CD4-positive, CD25-positive, alpha-beta regulatory T cell (primary cell): Measurements from ENCODE around the gene KIAA0319L. TPM values are rescaled to one million over a fixed set of nuclear protein-coding genes. Genes with fewer than 3 reads are reported as not detected.
"Not testable (repeated sequence)": the region's sequence is repeated elsewhere in the genome, so short reads cannot be mapped to it uniquely, and the experiment has no call there.

Experiments used
- ATAC-seq, 2 donors: fragments of 150-1000 bp; cut with Tn5 transposase; one replicate each; pipeline ENCODE4 v1.10.0; 2021; ENCODE audit warnings: low read depth in 2 of 2, moderate number of reproducible peaks in 2 of 2, moderate library complexity in 1 of 2
- DNase-seq, 3 donors: peaks; one replicate each; pipeline versions ENCODE4 v3.0.0 to v3.0.0-alpha.2; 2012 to 2022; ENCODE audit warnings: mixed read lengths in 1 of 3
- H3K27ac ChIP-seq: one replicate; pipeline ENCODE4 v1.7.0; 2013; ENCODE audit warnings: mild to moderate bottlenecking, low read length; ENCODE audit not compliant: insufficient read depth, poor library complexity, severe bottlenecking
- H3K27me3 ChIP-seq: one replicate; pipeline ENCODE4 v1.7.0; 2013; ENCODE audit warnings: low read length; ENCODE audit not compliant: control insufficient read depth, insufficient read depth
- H3K36me3 ChIP-seq: one replicate; pipeline ENCODE4 v1.7.0; 2013; ENCODE audit warnings: mild to moderate bottlenecking, low read length, moderate library complexity; ENCODE audit not compliant: control insufficient read depth, insufficient read depth
- H3K4me1 ChIP-seq: 2 replicates; pipeline ENCODE4 v1.7.0; 2013; ENCODE audit warnings: mild to moderate bottlenecking, low read length; ENCODE audit not compliant: insufficient read depth, control insufficient read depth, poor library complexity, severe bottlenecking
- H3K4me3 ChIP-seq: one replicate; pipeline ENCODE4 v1.7.0; 2013; ENCODE audit warnings: low read depth, mild to moderate bottlenecking, low read length, moderate library complexity
- H3K9me3 ChIP-seq, 2 experiments: 1 replicate in 1 of 2; 2 replicates in 1 of 2; pipeline ENCODE4 v1.7.0; 2013; ENCODE audit warnings: low read length in 2 of 2, mild to moderate bottlenecking in 1 of 2, moderate library complexity in 1 of 2; ENCODE audit not compliant: control insufficient read depth in 2 of 2
- H3K27ac Mint-ChIP-seq, 3 donors: one replicate each; pipeline ENCODE4 v1.8.0; 2020 to 2022; ENCODE audit warnings: mild to moderate bottlenecking in 3 of 3, mixed read lengths in 3 of 3, moderate library complexity in 2 of 3
- H3K27me3 Mint-ChIP-seq: one replicate; pipeline ENCODE4 v1.8.0; 2022; ENCODE audit warnings: mild to moderate bottlenecking, mixed read lengths
- H3K36me3 Mint-ChIP-seq: one replicate; pipeline ENCODE4 v1.8.0; 2020; ENCODE audit warnings: mixed read lengths
- H3K4me1 Mint-ChIP-seq, 4 donors: one replicate each; pipeline ENCODE4 v1.8.0; 2020 to 2022; ENCODE audit warnings: mixed read lengths in 4 of 4, mild to moderate bottlenecking in 1 of 4
- H3K4me3 Mint-ChIP-seq, 4 donors: one replicate each; pipeline ENCODE4 v1.8.0; 2020 to 2022; ENCODE audit warnings: mild to moderate bottlenecking in 4 of 4, mixed read lengths in 4 of 4, moderate library complexity in 3 of 4
- H3K9me3 Mint-ChIP-seq, 7 donors: one replicate each; pipeline ENCODE4 v1.8.0; 2020 to 2022; ENCODE audit warnings: mixed read lengths in 7 of 7, mild to moderate bottlenecking in 3 of 7, moderate library complexity in 2 of 7
- polyA plus RNA-seq, 4 donors: library from polyadenylated mRNA; unstranded; fragments of 300-500 nt; fragmentation: Illumina TruSeq; gene quantifications; one replicate each; pipeline ENCODE4 v1.2.3, GENCODE V29; 2021
- total RNA-seq: library from RNA; stranded (reverse); gene quantifications from one replicate; pipeline ENCODE4 v1.2.3, GENCODE V29; 2022

Gene KIAA0319L
- total and polyA plus RNA-seq, 5 donors from 2014 or later: 16.2 to 72.4 (median 17.6) TPM

DNA sequence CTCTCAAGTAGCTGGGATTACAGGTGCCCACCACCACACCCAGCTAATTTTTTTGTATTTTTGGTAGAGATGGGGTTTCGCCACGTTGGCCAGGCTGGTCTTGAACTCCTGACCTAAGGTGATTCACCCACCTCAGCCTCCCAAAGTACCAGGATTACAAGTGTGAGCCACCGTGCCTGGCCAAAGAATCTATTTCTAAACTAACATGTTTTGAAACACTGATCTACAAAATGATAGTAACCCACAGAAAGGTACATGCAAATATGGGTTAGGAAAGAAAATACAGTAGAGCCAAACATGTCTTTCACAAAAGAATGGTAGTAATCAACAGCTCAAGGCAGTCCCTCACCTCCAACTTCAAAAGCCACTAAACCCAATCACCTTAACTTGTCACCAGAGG, 84.0 kb downstream of the KIAA0319L start:
- not testable (repeated sequence) for H3K4me1 ChIP-seq, H3K27me3 ChIP-seq, DNase-seq, H3K9me3 ChIP-seq, H3K27ac Mint-ChIP-seq, H3K4me3 Mint-ChIP-seq, H3K9me3 Mint-ChIP-seq, H3K4me3 ChIP-seq, ATAC-seq, H3K27ac ChIP-seq, H3K27me3 Mint-ChIP-seq
- peaks cover 57% of the 10 kb centered on the region for H3K36me3 ChIP-seq
- H3K36me3 Mint-ChIP-seq: peaks cover 57% of the 10 kb centered on the region
- H3K4me1 Mint-ChIP-seq: peaks cover 0 to 11% (median 6%) of the 10 kb centered on the region in 4 donors

GRCh38 chr1:35470977-35471613, 86.1 kb downstream of the KIAA0319L start:
- H3K9me3 Mint-ChIP-seq: peaks cover 0 to under 1% (median 0%) of the 10 kb centered on the region in 7 donors
- H3K36me3 ChIP-seq: peaks cover 55% of the 10 kb centered on the region
- no peak overlapping the region for H3K27ac Mint-ChIP-seq

GRCh38 chr1:35466120-35466519, 91.1 kb downstream of the KIAA0319L start:
- Mint-ChIP-seq H3K9me3 (peaks cover 0 to 6% (median 4%) of the 10 kb centered on the region in 7 donors), H3K36me3 (peaks cover 64% of the 10 kb centered on the region), H3K4me3 (no peak overlapping the region), H3K27me3 (no peaks in the 10 kb centered on the region), H3K4me1 (peaks cover 4 to 18% (median 9%) of the 10 kb centered on the region in 4 donors), H3K27ac (peak overlapping the region in 1 of 3 donors; percentile 8)
- Histone ChIP-seq H3K4me3 (no peak overlapping the region), H3K27me3 (no peaks in the 10 kb centered on the region), H3K36me3 (peaks cover 70% of the 10 kb centered on the region), H3K27ac (no peak overlapping the region), H3K4me1 (peaks cover 5% of the 10 kb centered on the region), H3K9me3 (no peaks in the 10 kb centered on the region)
- ATAC-seq: no peak
- DNase-seq: no peak

More at GRCh38 chr1:35470977-35471613, 86.1 kb downstream of the KIAA0319L start:
- ATAC-seq: no peak
- Mint-ChIP-seq H3K4me3 (no peak overlapping the region), H3K27me3 (no peaks in the 10 kb centered on the region), H3K36me3 (peaks cover 50% of the 10 kb centered on the region), H3K4me1 (peaks cover 0 to 11% (median 7%) of the 10 kb centered on the region in 4 donors)
- no peak overlapping the region for H3K27ac ChIP-seq
- no peak overlapping the region for H3K4me3 ChIP-seq
- H3K27me3 ChIP-seq: no peaks in the 10 kb centered on the region
- no peak for DNase-seq
- H3K9me3 ChIP-seq: no peaks in the 10 kb centered on the region
- H3K4me1 ChIP-seq: no peaks in the 10 kb centered on the region

- H3K4me1 Mint-ChIP-seq: peaks cover 4 to 18% (median 9%) of the 10 kb centered on the region in 4 donors
- not testable (repeated sequence) for H3K9me3 ChIP-seq, H3K27ac ChIP-seq, ATAC-seq, H3K4me3 ChIP-seq, DNase-seq, H3K4me3 Mint-ChIP-seq, H3K27ac Mint-ChIP-seq, H3K27me3 Mint-ChIP-seq, H3K9me3 Mint-ChIP-seq, H3K27me3 ChIP-seq, H3K4me1 ChIP-seq
- peaks cover 54% of the 10 kb centered on the region for H3K36me3 Mint-ChIP-seq
- peaks cover 58% of the 10 kb centered on the region for H3K36me3 ChIP-seq
Observed at GRCh38 chr1:35463749-35464148, 93.5 kb downstream of the KIAA0319L start.

DNA sequence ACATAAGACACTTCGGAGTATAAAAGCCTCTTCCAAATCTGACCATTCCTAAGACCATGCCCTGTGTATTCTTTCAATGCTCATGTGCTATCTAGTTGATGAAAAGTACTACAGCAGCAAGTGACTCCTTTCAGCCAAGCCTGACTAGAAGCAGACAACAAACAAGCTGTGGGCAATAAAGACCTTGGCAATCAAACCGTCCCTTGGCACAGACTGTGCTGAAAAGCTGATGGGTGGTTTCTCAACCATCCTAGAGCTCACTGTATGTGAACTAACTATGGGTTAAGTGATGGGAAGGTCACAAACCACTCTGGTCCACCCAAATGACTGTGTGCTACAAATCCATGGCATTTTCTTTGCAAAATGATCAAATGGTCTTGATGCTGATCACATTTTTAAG, 94.0 kb downstream of the KIAA0319L start:
- Mint-ChIP-seq H3K27ac (peak overlapping the region in 2 of 3 donors; percentile 55 to 58), H3K36me3 (peaks cover 49% of the 10 kb centered on the region)
- ATAC-seq: no peak

GRCh38 chr1:35461966-35462651, 95.1 kb downstream of the KIAA0319L start:
- Mint-ChIP-seq H3K27me3 (no peaks in the 10 kb centered on the region), H3K9me3 (peaks cover 0 to 6% (median 4%) of the 10 kb centered on the region in 7 donors), H3K4me1 (peaks cover 2 to 14% (median 9%) of the 10 kb centered on the region in 4 donors), H3K4me3 (peak overlapping the region in 3 of 4 donors; percentile 3 to 45 (median 23)), H3K27ac (peak overlapping the region; percentile 58 to 95 (median 82)), H3K36me3 (peaks cover 45% of the 10 kb centered on the region)
- peaks cover 58% of the 10 kb centered on the region for H3K36me3 ChIP-seq
- H3K4me3 ChIP-seq: peak overlapping the region; percentile 21
- ATAC-seq (no peak), DNase-seq (no peak)
- H3K4me1 ChIP-seq: peaks cover 5% of the 10 kb centered on the region
- H3K27me3 ChIP-seq: no peaks in the 10 kb centered on the region
- no peaks in the 10 kb centered on the region for H3K9me3 ChIP-seq
- H3K27ac ChIP-seq: no peak overlapping the region

More for the DNA sequence above, 94.0 kb downstream of the KIAA0319L start:
- Histone ChIP-seq H3K27ac (no peak overlapping the region), H3K27me3 (no peaks in the 10 kb centered on the region), H3K9me3 (no peaks in the 10 kb centered on the region), H3K4me1 (peaks cover 5% of the 10 kb centered on the region), H3K4me3 (no peak overlapping the region), H3K36me3 (peaks cover 56% of the 10 kb centered on the region)
- no peaks in the 10 kb centered on the region for H3K27me3 Mint-ChIP-seq
- peaks cover 0 to 6% (median 4%) of the 10 kb centered on the region in 7 donors for H3K9me3 Mint-ChIP-seq
- H3K4me3 Mint-ChIP-seq: no peak overlapping the region
- H3K4me1 Mint-ChIP-seq: peaks cover 2 to 18% (median 9%) of the 10 kb centered on the region in 4 donors
- no peak for DNase-seq

DNA sequence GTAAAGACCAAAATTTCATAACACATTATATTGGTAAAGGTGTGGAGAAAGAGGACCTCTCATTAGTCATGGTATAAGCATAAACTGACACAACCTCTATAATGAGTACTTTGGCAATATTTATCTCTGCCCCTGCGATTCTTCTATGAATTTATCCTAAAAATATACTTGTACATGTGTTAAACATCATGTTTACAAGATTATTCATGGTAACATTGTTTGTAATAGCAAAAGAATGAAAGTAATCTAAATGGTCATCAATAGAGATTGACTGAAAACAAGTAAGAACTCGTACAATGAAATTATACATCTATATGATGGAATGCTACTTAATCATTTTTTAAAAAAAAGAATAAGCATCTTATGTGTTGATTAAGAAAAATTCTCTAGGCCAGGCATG, 96.4 kb downstream of the KIAA0319L start:
- peaks cover 0 to 6% (median 2%) of the 10 kb centered on the region in 7 donors for H3K9me3 Mint-ChIP-seq

More for the DNA sequence above, 96.4 kb downstream of the KIAA0319L start:
- Mint-ChIP-seq H3K27ac (no peak overlapping the region), H3K27me3 (no peaks in the 10 kb centered on the region), H3K4me1 (peaks cover 2 to 10% (median 9%) of the 10 kb centered on the region in 4 donors), H3K36me3 (peaks cover 38% of the 10 kb centered on the region), H3K4me3 (no peak overlapping the region)
- no peak for ATAC-seq
- Histone ChIP-seq H3K9me3 (no peaks in the 10 kb centered on the region), H3K4me1 (peaks cover 5% of the 10 kb centered on the region), H3K4me3 (no peak overlapping the region), H3K27ac (no peak overlapping the region), H3K27me3 (no peaks in the 10 kb centered on the region), H3K36me3 (peaks cover 48% of the 10 kb centered on the region)
- DNase-seq: no peak
